HFF-Myc (cell line): ENCODE measurements around the gene UBE2G2.

Experiments used
- DNase-seq: peaks from one replicate; pipeline ENCODE4 v3.0.0-alpha.2; 2011; ENCODE audit warnings: low read depth; ENCODE audit errors: extremely low read depth
- H3K4me3 ChIP-seq: replicated peaks from 2 replicates; pipeline ENCODE4 v1.5.1; 2011; ENCODE audit warnings: low read depth, mild to moderate bottlenecking, control low read depth, low read length
- CTCF ChIP-seq: IDR thresholded peaks from 2 replicates; pipeline ENCODE4 v1.5.1; 2012; ENCODE audit warnings: mild to moderate bottlenecking, low read depth, low read length, control low read depth; ENCODE audit errors: missing control alignments

Gene UBE2G2

GRCh38 chr21:44757731-44758130 lies 43.9 kb downstream of the UBE2G2 start:
- H3K4me3 ChIP-seq, result no peak overlapping the region
- DNase-seq, result no peak
- TF ChIP-seq CTCF, result no peak

GRCh38 chr21:44756423-44757185 lies 45.0 kb downstream of the UBE2G2 start:
- TF ChIP-seq CTCF, result no peak
- DNase-seq, result no peak

GRCh38 chr21:44755227-44755626 lies 46.4 kb downstream of the UBE2G2 start:
- DNase-seq, result no peak
- TF ChIP-seq CTCF, result no peak
- H3K4me3 ChIP-seq, result no peak overlapping the region

More at GRCh38 chr21:44756423-44757185, 45.0 kb downstream of the UBE2G2 start:
- no peak overlapping the region for H3K4me3 ChIP-seq

GRCh38 chr21:44753357-44753756 lies 48.3 kb downstream of the UBE2G2 start:
- TF ChIP-seq CTCF, result no peak
- no peak for DNase-seq
- no peak overlapping the region for H3K4me3 ChIP-seq

GRCh38 chr21:44752671-44753235 lies 48.9 kb downstream of the UBE2G2 start:
- no peak for DNase-seq
- H3K4me3 ChIP-seq, result no peak overlapping the region
- no peak for TF ChIP-seq CTCF

- no peak for TF ChIP-seq CTCF
- DNase-seq, result no peak
- H3K4me3 ChIP-seq, result no peak overlapping the region
Measured at GRCh38 chr21:44751799-44752636, 49.6 kb downstream of the UBE2G2 start.
